Spinal cord (tissue), 10 donors: ENCODE results near the gene C6orf132. TPM values are rescaled to one million over a fixed set of nuclear protein-coding genes. Genes with fewer than 3 reads are reported as not detected.

Experiments used
- DNase-seq, 6 donors: peaks; one replicate each; pipeline versions ENCODE4 v3.0.0 to v3.0.0-alpha.2; 2013 to 2015; ENCODE audit warnings: low spot score in 6 of 6, low read depth in 4 of 6
- H3K27ac ChIP-seq: one replicate; pipeline ENCODE4 v1.5.1; 2013; ENCODE audit warnings: low read depth, low read length, control low read depth
- H3K27me3 ChIP-seq: one replicate; pipeline ENCODE4 v1.6.1; 2013; ENCODE audit warnings: low read length; ENCODE audit not compliant: control insufficient read depth, insufficient read depth
- H3K36me3 ChIP-seq: one replicate; pipeline ENCODE4 v1.6.1; 2013; ENCODE audit warnings: low read length; ENCODE audit not compliant: control insufficient read depth, insufficient read depth
- H3K4me1 ChIP-seq: one replicate; pipeline ENCODE4 v1.6.1; 2013; ENCODE audit warnings: low read length; ENCODE audit not compliant: control insufficient read depth, insufficient read depth
- H3K4me3 ChIP-seq: one replicate; pipeline ENCODE4 v1.5.1; 2013; ENCODE audit warnings: low read depth, low read length, control low read depth
- H3K9me3 ChIP-seq: one replicate; pipeline ENCODE4 v1.6.1; 2013; ENCODE audit warnings: low read length; ENCODE audit not compliant: control insufficient read depth, insufficient read depth
- WGBS: methylation state at CpG from one replicate; pipeline ENCODE4 v1.1.5; 2013; ENCODE audit warnings: missing lambda C conversion rate; ENCODE audit not compliant: insufficient coverage; 5-methylcytosine and 5-hydroxymethylcytosine counted together
- polyA plus RNA-seq, 2 donors: library from polyadenylated mRNA; unstranded; fragments of 120-200 nt; gene quantifications; one replicate each; pipeline ENCODE4 v1.2.1, GENCODE V29; 2013; ENCODE audit not compliant: insufficient read length in 2 of 2
- total RNA-seq, 2 donors: library from RNA; depleted of rRNA in 1 of 2; stranded (reverse); fragments of 120-200 nt in 1 of 2; fragments of >200 nt in 1 of 2; gene quantifications; one replicate each; pipeline versions ENCODE4 v1.2.3 to v1.2.4, GENCODE V29; 2013 to 2014
- donor health status: healthy.

Gene C6orf132
- total and polyA plus RNA-seq, 4 donors: 0.10 to 0.28 (median 0.21) TPM

DNA sequence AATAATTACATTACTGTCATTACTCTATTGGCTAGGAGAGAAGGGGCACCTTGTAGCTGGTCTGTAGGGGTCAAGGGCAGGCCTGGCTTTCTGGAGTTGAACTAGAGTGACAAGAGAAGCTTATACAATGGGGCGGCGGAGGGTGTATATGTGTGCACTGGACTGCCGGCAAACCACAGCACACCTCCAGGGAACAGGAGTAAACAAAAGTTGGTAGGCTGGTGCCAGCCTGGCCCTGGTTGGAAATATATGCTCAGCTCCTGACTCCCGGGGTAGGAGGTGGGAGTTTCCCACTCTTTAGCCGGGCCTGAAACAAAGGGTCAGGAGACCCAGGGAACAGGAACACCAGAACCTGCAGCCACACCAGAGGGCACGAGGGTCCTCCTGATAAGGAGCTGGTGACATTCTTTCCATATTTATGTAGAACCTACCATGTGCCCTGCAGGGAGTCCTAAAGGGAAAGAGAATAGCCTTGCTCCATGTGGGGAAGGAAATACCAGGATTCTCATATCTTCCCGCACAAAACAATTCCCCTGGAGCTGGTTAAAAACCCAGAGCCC, 5.1 kb downstream of the C6orf132 start:
- H3K27ac ChIP-seq: no peak overlapping the region
- H3K36me3 ChIP-seq: no peaks in the 10 kb centered on the region
- DNase-seq: no peak
- H3K9me3 ChIP-seq: no peaks in the 10 kb centered on the region
- H3K4me3 ChIP-seq: no peak overlapping the region
- peaks cover 14% of the 10 kb centered on the region for H3K4me1 ChIP-seq
- 42% methylated on average over 2 of the region's 7 CpGs for WGBS
- peaks cover 13% of the 10 kb centered on the region for H3K27me3 ChIP-seq

DNA sequence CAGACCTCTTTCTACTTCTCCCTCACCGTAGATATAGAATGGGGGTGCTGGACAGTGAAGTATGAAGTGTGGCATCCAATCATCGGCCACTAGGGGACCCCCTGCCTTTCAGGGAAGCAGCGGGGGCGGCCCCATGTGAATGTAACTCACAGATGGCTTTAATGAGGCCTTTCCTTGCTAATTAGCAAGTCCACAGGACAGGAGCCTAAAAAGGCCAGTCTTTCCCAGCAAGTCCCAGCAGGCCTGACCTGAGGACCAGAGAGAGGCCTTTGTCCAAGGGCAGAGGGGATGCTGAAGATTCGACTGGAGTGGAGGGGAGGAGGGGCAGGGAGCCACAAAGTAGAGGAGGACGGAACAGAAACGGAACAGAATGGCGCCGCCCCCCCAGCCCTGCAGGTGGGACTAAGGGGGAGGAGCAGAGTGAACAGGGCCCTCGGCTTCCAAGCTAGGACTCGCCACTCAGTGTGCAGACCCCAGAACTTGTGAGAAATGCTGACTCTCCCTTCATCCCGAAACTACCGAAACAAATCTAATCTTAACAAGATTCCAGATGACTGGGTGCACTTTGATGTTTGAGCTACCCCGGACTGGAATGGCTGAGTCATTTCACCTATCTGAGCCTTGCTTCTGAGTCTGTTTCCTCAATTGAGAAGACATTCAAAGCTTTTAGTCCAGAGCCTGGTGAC, 5.8 kb downstream of the C6orf132 start:
- DNase-seq: peak in 2 of 6 donors; percentile 41 to 47

DNA sequence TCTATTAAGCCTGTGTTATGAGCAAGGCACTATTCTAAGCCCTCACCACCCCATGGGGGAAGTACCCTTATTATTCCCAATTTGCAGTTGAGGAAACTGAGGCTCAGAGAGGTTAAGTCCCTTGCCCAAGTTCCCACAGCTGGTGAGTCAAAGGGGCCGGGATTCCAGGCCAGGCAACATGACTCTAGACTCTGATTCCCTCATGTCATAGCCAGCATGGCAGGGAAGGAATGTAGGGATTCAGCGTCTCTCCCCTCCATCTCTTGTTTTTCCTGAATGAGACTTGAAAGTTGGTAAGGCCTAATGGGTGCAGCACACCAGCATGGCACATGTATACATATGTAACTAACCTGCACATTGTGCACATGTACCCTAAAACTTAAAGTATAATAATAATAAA, 6.7 kb downstream of the C6orf132 start:
- Histone ChIP-seq H3K36me3 (no peaks in the 10 kb centered on the region), H3K9me3 (no peaks in the 10 kb centered on the region), H3K27me3 (no peaks in the 10 kb centered on the region), H3K27ac (no peak overlapping the region), H3K4me3 (no peak overlapping the region), H3K4me1 (peaks cover 6% of the 10 kb centered on the region)
- no CpG with 5 or more reads among the region's 2 CpGs for WGBS
- no peak for DNase-seq

More for the DNA sequence above, 5.8 kb downstream of the C6orf132 start:
- Histone ChIP-seq H3K9me3 (no peaks in the 10 kb centered on the region), H3K27ac (no peak overlapping the region), H3K4me1 (peaks cover 7% of the 10 kb centered on the region), H3K36me3 (no peaks in the 10 kb centered on the region), H3K27me3 (peaks cover 7% of the 10 kb centered on the region), H3K4me3 (no peak overlapping the region)
- WGBS: 13% methylated on average over 9 of the region's 14 CpGs

DNA sequence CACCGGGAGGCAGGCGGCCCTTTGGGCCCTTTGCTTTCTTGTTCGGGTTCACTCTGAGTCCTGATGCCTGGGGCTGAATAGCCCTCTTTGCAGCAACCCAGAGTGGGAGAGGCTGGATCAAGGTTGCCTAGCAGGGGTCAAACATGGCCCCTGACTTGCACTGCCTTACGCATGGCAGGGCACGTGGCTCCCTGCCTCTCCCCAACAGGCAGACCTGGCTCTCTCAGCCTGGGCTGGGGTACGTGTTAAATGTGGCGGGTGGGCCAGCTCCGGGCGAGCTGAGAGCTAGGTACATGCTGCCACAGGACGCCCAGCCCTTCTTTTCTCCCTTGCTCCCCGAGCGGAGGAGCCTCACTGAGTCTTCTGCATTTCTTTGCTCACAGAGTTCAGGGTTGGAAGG, 7.3 kb downstream of the C6orf132 start:
- no peak for DNase-seq
- no peak overlapping the region for H3K4me3 ChIP-seq
- no peaks in the 10 kb centered on the region for H3K27me3 ChIP-seq
- peaks cover 6% of the 10 kb centered on the region for H3K4me1 ChIP-seq
- H3K27ac ChIP-seq: no peak overlapping the region
- no peaks in the 10 kb centered on the region for H3K9me3 ChIP-seq
- 71% methylated on average over 9 of the region's 12 CpGs for WGBS
- no peaks in the 10 kb centered on the region for H3K36me3 ChIP-seq

GRCh38 chr6:42133926-42134325, 8.5 kb downstream of the C6orf132 start:
- no peaks in the 10 kb centered on the region for H3K36me3 ChIP-seq
- H3K4me3 ChIP-seq: no peak overlapping the region
- H3K27ac ChIP-seq: no peak overlapping the region
- DNase-seq: no peak
- whole genome bisulfite sequencing: 89% methylated on average over 4 of the region's 4 CpGs
- H3K27me3 ChIP-seq: no peaks in the 10 kb centered on the region
- H3K4me1 ChIP-seq: peaks cover 6% of the 10 kb centered on the region
- no peaks in the 10 kb centered on the region for H3K9me3 ChIP-seq

DNA sequence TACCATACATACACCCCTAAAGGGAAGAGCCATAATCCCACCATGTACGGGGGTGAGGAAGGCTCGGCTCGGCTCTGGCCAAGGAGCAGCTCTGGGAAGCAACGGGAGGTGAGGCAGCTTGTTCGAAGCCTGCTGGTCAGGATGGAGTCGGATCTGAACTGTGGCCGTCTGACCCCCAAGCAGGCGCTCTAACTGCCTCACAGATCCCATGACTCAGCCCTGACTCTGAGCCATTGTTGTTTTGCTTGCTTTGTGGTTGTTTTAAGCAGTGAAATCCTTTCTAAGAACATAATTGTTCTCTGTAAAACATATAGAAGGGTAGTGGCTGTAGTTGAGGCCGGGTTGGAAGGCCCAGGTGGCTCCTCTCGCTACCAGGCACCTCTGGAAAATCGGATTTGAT, 10.9 kb downstream of the C6orf132 start:
- WGBS: 88% methylated on average over 10 of the region's 11 CpGs

GRCh38 chr6:42129360-42129676, 13.1 kb downstream of the C6orf132 start:
- H3K27me3 ChIP-seq: no peaks in the 10 kb centered on the region
- H3K27ac ChIP-seq: no peak overlapping the region
- H3K4me3 ChIP-seq: no peak overlapping the region
- no peak for DNase-seq
- H3K4me1 ChIP-seq: no peaks in the 10 kb centered on the region
- H3K9me3 ChIP-seq: no peaks in the 10 kb centered on the region
- 100% methylated on average over 1 of the region's 2 CpGs for WGBS
- H3K36me3 ChIP-seq: no peaks in the 10 kb centered on the region

More for the DNA sequence above, 10.9 kb downstream of the C6orf132 start:
- Histone ChIP-seq H3K27me3 (no peaks in the 10 kb centered on the region), H3K4me1 (peaks cover 3% of the 10 kb centered on the region), H3K4me3 (no peak overlapping the region), H3K9me3 (no peaks in the 10 kb centered on the region), H3K27ac (no peak overlapping the region), H3K36me3 (no peaks in the 10 kb centered on the region)
- no peak for DNase-seq

DNA sequence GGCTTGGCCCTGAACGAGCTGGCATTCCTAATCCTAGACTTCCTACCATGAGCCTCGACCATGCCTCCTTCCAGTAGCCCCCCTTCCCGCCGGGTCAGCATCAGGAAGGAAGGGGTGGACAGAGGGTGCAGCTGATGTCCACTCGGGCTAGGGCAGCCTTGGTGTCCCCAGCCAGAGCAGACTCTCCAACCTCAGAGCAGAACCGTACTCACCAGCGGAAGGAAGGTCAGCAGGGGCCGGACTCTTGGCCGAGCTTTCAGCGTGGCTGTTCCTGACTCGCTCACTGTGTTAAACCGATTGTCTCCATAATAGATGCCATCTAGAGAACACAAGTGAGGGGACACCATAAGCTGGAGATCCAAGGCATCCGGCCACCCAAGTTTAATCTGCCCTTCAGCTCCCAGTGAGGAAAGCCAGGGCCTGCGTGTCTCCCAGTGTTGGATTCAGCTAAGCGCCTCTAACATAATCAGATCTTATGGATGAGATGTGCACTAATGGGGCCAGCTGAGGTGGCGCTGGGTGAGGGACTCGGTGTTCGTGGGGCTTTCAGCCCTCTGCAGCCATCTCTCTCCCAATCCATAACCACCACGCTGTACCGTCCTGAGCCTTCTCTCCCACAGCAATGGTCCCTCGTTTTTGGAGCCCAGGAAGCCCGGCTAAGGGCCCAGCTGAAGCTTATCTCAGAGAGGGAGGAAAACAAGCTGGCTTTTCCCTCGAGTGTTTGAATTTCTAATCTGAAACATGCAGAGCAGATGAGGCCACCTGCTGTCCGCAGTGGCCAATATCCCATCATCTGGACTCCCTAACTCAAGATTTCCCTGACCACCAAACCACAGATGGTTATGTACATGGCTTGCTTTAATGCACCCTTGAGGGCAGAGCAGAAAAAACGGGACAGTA, 13.7 kb downstream of the C6orf132 start:
- 91% methylated on average over 17 of the region's 25 CpGs for WGBS
- no peaks in the 10 kb centered on the region for H3K27me3 ChIP-seq

DNA sequence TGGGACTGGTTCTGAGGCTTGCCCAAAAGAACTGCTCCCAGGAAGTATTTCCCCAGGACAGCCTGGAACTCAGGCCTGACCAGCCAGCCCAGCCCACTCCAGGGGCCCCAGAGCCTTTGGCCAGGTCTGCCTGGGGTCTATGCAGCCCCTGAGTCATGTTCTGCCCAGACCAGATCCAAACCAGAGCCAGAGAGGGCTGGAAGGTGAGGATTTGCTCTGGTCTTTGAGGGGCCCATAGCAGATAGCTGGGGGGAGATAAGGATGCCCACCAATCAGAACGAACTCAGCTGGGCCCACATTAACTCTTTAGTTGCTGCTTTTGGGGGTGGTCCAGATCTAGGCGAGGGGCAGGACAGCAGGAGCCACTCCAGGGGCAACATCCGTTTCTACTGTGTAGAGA, 16.8 kb downstream of the C6orf132 start:
- Histone ChIP-seq H3K36me3 (no peaks in the 10 kb centered on the region), H3K27me3 (no peaks in the 10 kb centered on the region), H3K27ac (no peak overlapping the region), H3K4me3 (no peak overlapping the region), H3K4me1 (no peaks in the 10 kb centered on the region), H3K9me3 (no peaks in the 10 kb centered on the region)
- WGBS: 20% methylated on average over 1 of the region's 3 CpGs
- no peak for DNase-seq

More for the DNA sequence above, 13.7 kb downstream of the C6orf132 start:
- H3K9me3 ChIP-seq: no peaks in the 10 kb centered on the region
- H3K4me1 ChIP-seq: no peaks in the 10 kb centered on the region
- no peaks in the 10 kb centered on the region for H3K36me3 ChIP-seq
- no peak overlapping the region for H3K27ac ChIP-seq
- no peak overlapping the region for H3K4me3 ChIP-seq
- no peak for DNase-seq
